ENCODE data around the gene CDX1. TPM values are rescaled to one million over a fixed set of nuclear protein-coding genes. Genes with fewer than 3 reads are reported as not detected.

Gene CDX1
- total RNA-seq, 2 donors from 2014 or later, result 299 to 498 TPM

DNA sequence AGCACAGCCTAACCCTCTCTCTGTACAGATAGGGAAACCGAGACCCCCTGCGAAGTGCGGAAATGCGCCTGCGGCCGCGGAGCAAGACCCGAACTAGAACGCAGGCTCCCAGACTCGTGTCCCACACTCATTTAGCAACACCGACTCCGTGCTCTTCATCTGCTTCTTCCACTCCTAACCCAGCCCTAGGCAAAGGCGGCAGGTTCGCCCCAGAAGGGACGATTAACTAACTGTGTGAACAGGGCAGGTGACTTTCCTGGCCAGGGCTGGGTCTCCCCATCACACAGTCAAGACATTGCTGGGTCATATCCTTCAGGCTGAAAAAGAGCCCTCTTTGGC, 903 bp downstream of the CDX1 start:
- intact Hi-C loops (cut with DNase I), result no loop called here
- H3K27me3 ChIP-seq, result peaks cover 3% of the 10 kb centered on the region
- H3K9me3 ChIP-seq, result no peaks in the 10 kb centered on the region
- H3K36me3 ChIP-seq, result no peaks in the 10 kb centered on the region
- H3K4me3 ChIP-seq, result peak overlapping the region; percentile 69
- TF ChIP-seq, protein P1, sequence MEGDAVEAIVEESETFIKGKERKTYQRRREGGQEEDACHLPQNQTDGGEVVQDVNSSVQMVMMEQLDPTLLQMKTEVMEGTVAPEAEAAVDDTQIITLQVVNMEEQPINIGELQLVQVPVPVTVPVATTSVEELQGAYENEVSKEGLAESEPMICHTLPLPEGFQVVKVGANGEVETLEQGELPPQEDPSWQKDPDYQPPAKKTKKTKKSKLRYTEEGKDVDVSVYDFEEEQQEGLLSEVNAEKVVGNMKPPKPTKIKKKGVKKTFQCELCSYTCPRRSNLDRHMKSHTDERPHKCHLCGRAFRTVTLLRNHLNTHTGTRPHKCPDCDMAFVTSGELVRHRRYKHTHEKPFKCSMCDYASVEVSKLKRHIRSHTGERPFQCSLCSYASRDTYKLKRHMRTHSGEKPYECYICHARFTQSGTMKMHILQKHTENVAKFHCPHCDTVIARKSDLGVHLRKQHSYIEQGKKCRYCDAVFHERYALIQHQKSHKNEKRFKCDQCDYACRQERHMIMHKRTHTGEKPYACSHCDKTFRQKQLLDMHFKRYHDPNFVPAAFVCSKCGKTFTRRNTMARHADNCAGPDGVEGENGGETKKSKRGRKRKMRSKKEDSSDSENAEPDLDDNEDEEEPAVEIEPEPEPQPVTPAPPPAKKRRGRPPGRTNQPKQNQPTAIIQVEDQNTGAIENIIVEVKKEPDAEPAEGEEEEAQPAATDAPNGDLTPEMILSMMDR (IDR thresholded peaks at IDR 0.05), result no peak
- H3K27ac ChIP-seq, result peak overlapping the region; percentile 84
- peak overlapping the region; percentile 88 to 99 for H3K9ac ChIP-seq (ENCODE audit: low read depth in 2 of 2, low read length in 2 of 2)
- H3K4me1 ChIP-seq, result peaks cover 23% of the 10 kb centered on the region
- DNase-seq, result no peak

DNA sequence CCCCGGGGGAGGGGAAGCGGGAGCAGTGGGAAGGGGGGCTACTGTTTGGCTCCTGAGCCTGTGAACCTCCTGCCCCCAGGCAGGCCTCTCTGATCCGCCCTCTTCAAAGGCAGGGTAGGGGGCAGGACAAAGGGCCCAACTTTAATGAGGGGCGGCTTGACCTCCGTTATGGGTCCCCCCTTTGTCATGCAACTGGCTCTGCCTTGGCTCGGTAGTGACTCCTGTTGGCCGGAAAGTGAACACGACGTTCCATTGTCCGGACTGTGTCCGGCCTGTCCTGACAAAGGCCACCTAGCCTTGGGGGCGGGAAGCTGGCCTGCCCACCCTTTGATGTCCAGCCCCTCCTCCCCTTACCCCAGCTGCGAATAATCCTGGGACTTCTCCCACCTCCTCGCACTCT, 1.3 kb downstream of the CDX1 start:
- Histone ChIP-seq H3K4me3 (peak overlapping the region; percentile 69), H3K9ac (ENCODE audit: low read depth in 2 of 2, low read length in 2 of 2) (peak overlapping the region; percentile 88 to 99), H3K27ac (peak overlapping the region; percentile 84), H3K36me3 (no peaks in the 10 kb centered on the region), H3K9me3 (no peaks in the 10 kb centered on the region), H3K4me1 (peaks cover 26% of the 10 kb centered on the region), H3K27me3 (peaks cover 3% of the 10 kb centered on the region)
- TF ChIP-seq, protein P1 (IDR thresholded peaks at IDR 0.05), result peak; percentile 63
- peak; percentile 71 for DNase-seq
- intact Hi-C loops (cut with DNase I), result no loop called here

DNA sequence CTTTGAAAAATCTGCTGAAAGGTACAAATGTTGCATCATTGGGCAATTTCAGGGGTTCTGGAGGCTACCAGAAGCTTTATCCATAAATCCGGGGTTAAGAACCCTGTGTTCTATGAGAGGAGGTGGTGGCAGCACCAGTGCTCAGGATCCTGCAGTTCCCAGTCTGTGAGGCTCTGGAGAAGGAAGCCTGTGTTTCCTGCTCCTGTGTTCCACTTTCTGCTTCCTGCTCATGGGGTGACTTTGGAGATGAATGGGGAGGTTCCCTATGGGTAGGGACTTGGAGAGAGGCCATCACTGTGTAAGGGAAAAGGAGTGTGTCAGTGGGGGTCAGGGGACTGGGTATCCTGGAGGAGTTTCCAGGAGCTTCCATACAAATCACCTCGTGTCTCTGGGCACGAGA, 2.3 kb downstream of the CDX1 start:
- H3K9me3 ChIP-seq, result no peaks in the 10 kb centered on the region
- intact Hi-C loops (cut with DNase I), result no loop called here
- H3K4me1 ChIP-seq, result peaks cover 24% of the 10 kb centered on the region
- H3K36me3 ChIP-seq, result no peaks in the 10 kb centered on the region
- DNase-seq, result peak; percentile 55
- peaks cover 3% of the 10 kb centered on the region for H3K27me3 ChIP-seq
- peak overlapping the region in 1 of 2 donors; percentile 99 for H3K9ac ChIP-seq (ENCODE audit: low read depth in 2 of 2, low read length in 2 of 2)
- peak overlapping the region; percentile 84 for H3K27ac ChIP-seq
- H3K4me3 ChIP-seq, result peak overlapping the region; percentile 69
- TF ChIP-seq, protein P1 (IDR thresholded peaks at IDR 0.05), result no peak

DNA sequence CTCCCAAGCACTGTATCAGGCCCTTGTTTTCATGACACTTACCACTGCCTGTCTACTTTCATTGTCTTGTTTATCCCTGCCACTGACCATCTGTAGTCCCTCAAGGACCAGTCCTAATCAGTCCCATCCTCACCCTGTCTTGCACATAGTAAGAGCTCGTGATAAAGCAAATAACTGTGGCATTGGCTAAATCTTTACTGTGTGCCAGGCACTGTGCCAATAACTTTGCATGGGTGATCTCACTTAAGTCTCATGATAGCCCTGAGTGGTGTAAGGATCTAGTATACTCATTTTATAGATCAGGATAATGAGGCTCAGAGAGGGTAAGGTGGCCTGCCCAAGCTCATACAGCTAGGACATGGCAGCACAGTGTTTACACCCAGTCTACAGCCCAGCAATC, 5.6 kb downstream of the CDX1 start:
- peak overlapping the region in 1 of 2 donors; percentile 42 for H3K9ac ChIP-seq (ENCODE audit: low read depth in 2 of 2, low read length in 2 of 2)
- H3K9me3 ChIP-seq, result no peaks in the 10 kb centered on the region
- no peaks in the 10 kb centered on the region for H3K36me3 ChIP-seq
- intact Hi-C loops (cut with DNase I), result no loop called here
- no peak overlapping the region for H3K4me3 ChIP-seq
- peak overlapping the region; percentile 34 for H3K27ac ChIP-seq
- peak; percentile 62 for DNase-seq
- TF ChIP-seq, protein P1 (IDR thresholded peaks at IDR 0.05), result no peak
- H3K27me3 ChIP-seq, result peaks cover 1% of the 10 kb centered on the region
- H3K4me1 ChIP-seq, result peaks cover 12% of the 10 kb centered on the region

DNA sequence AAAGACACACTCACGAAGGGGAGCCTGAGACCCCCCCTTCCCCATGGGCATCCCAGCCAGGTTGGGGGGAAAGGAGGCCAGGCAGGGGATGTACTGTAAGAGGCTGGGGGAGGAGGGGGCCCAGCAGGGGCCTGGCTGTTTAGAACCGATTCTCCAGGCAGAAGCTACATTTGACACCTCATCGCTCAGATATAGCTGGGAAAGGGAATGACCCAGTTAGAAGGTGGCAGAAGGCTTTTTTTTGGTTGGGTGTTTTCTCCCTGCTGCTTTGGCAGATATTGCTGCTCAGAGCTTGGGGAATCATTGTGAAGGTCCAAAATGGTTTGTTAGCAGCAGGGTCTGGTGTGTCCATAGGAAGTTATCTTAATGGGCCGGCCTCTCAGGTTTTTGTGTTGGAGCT, 6.0 kb downstream of the CDX1 start:
- Histone ChIP-seq H3K27me3 (no peaks in the 10 kb centered on the region), H3K9me3 (no peaks in the 10 kb centered on the region), H3K4me1 (peaks cover 12% of the 10 kb centered on the region), H3K27ac (peak overlapping the region; percentile 34), H3K9ac (ENCODE audit: low read depth in 2 of 2, low read length in 2 of 2) (peak overlapping the region in 1 of 2 donors; percentile 42), H3K36me3 (no peaks in the 10 kb centered on the region), H3K4me3 (no peak overlapping the region)
- intact Hi-C loops (cut with DNase I), result no loop called here
- TF ChIP-seq, protein P1 (IDR thresholded peaks at IDR 0.05), result no peak
- no peak for DNase-seq

Data from colonic mucosa (tissue), 4 donors.